Smooth muscle cell (in vitro differentiated cells): ENCODE measurements around the gene RPLP2. TPM values are rescaled to one million over a fixed set of nuclear protein-coding genes. Genes with fewer than 3 reads are reported as not detected.

Experiments
- DNase-seq: peaks from one replicate; lab custom pipeline; 2025; ENCODE audit not compliant: unreplicated experiment; lab: John Stamatoyannopoulos, UW
- H2AFZ ChIP-seq: fragments of 200-600 bp; sonication (generic); 2 replicates; pipeline ENCODE4 v1.6.0; 2016; ENCODE audit warnings: antibody characterized with exemption, low read depth, mild to moderate bottlenecking
- H3F3A ChIP-seq: fragments of 200-600 bp; sonication (generic); 2 replicates; pipeline ENCODE4 v1.6.0; 2017; ENCODE audit warnings: antibody characterized with exemption, low read depth
- H3K27ac ChIP-seq: fragments of 200-600 bp; sonication (generic); 2 replicates; pipeline ENCODE4 v1.5.1; 2016; ENCODE audit warnings: low read depth, mild to moderate bottlenecking
- H3K27me3 ChIP-seq: fragments of 200-600 bp; sonication (generic); 2 replicates; pipeline ENCODE4 v1.6.1; 2016; ENCODE audit warnings: low read depth, mild to moderate bottlenecking
- H3K36me3 ChIP-seq: fragments of 200-600 bp; sonication (generic); 2 replicates; pipeline ENCODE4 v1.5.1; 2016; ENCODE audit warnings: low read depth
- H3K4me1 ChIP-seq: fragments of 200-600 bp; sonication (generic); 2 replicates; pipeline ENCODE4 v1.5.1; 2016; ENCODE audit warnings: low read depth
- H3K4me2 ChIP-seq: fragments of 200-600 bp; sonication (generic); 2 replicates; pipeline ENCODE4 v1.6.0; 2016; ENCODE audit warnings: mild to moderate bottlenecking
- H3K4me3 ChIP-seq: fragments of 200-600 bp; sonication (generic); 2 replicates; pipeline ENCODE4 v1.5.1; 2016; ENCODE audit warnings: mild to moderate bottlenecking
- H3K79me2 ChIP-seq: fragments of 200-600 bp; sonication (generic); 2 replicates; pipeline ENCODE4 v1.6.0; 2016; ENCODE audit warnings: low read depth, mild to moderate bottlenecking
- H3K9ac ChIP-seq: fragments of 200-600 bp; sonication (generic); 2 replicates; pipeline ENCODE4 v1.6.0; 2016; ENCODE audit warnings: low read depth
- H3K9me3 ChIP-seq: fragments of 200-600 bp; sonication (generic); replicated peaks from 2 replicates; pipeline ENCODE4 v1.5.1; 2016; ENCODE audit warnings: low read depth
- H4K20me1 ChIP-seq: fragments of 200-600 bp; sonication (generic); 2 replicates; pipeline ENCODE4 v1.6.0; 2016; ENCODE audit warnings: low read depth
- WGBS: methylation state at CpG from one replicate; pipeline ENCODE4 v1.1.7; 2016; ENCODE audit warnings: low lambda C conversion rate; 5-methylcytosine and 5-hydroxymethylcytosine counted together
- polyA plus RNA-seq: library from polyadenylated mRNA; unstranded; fragments of >200 nt; fragmentation: Nextera tagmentation; extraction: Ambion mirVana; gene quantifications from 2 replicates; pipeline ENCODE4 v1.2.1, GENCODE V29; 2016
- total RNA-seq: library from RNA; depleted of rRNA; stranded (reverse); fragments of >200 nt; gene quantifications from 2 replicates; pipeline ENCODE4 v1.2.3, GENCODE V29; 2014
- TF ChIP-seq, protein P1 (sequence below): fragments of 200-600 bp; sonication (generic); IDR thresholded peaks from 2 replicates; pipeline ENCODE4 v1.5.1; 2017; ENCODE audit warnings: borderline replicate concordance, mild to moderate bottlenecking, antibody characterized with exemption; ENCODE audit not compliant: insufficient read depth, poor library complexity, severe bottlenecking

RPLP2 gene
- total and polyA plus RNA-seq, 2 experiments from 2014 or later = 472 to 622 TPM

DNA sequence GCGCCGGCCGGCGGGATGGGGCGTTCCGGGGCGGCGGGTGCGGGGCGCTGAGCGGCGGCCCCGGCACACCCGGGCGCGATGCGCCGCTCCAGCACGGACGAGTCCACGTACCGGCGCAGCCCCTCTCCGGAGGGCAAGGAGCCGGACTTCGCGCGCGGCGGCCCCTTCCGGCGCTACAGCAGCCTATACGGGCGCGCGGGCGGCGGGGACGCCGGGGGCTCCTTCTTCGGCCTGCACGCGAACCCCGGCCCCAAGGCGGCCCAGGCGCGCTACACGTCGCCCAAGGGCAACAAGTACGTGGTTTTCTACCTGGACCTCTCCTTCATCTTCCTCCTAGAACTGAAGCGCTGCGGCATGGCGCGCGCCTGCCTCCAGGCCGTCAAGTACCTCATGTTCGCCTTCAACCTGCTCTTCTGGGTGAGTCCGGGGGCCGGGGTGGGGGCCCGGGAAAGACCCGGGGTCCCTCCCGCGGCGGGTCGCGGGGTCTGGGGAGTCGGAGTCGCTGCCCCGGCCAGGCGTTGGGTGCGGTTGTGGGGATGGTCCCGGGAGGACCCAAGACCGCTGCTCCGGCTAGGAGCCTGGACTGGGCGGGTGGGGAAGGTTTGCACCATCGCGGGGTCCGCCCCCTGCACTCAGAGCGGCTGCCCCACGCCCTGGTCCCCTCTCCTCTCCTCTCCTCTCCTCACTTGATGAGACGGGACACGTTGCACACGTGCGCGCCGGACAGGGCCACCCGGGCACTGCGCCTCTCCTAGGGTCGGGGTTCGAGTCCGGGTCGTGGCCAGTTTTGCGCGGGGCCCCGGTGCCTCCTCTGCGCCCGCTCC lies 40.4 kb downstream of the RPLP2 start:
- H3K79me2 ChIP-seq = no peaks in the 10 kb centered on the region
- no peak overlapping the region for H3K27ac ChIP-seq
- no peaks in the 10 kb centered on the region for H3F3A ChIP-seq
- no peaks in the 10 kb centered on the region for H3K36me3 ChIP-seq
- peak overlapping the region; percentile 98 for H3K4me2 ChIP-seq
- TF ChIP-seq, protein P1, sequence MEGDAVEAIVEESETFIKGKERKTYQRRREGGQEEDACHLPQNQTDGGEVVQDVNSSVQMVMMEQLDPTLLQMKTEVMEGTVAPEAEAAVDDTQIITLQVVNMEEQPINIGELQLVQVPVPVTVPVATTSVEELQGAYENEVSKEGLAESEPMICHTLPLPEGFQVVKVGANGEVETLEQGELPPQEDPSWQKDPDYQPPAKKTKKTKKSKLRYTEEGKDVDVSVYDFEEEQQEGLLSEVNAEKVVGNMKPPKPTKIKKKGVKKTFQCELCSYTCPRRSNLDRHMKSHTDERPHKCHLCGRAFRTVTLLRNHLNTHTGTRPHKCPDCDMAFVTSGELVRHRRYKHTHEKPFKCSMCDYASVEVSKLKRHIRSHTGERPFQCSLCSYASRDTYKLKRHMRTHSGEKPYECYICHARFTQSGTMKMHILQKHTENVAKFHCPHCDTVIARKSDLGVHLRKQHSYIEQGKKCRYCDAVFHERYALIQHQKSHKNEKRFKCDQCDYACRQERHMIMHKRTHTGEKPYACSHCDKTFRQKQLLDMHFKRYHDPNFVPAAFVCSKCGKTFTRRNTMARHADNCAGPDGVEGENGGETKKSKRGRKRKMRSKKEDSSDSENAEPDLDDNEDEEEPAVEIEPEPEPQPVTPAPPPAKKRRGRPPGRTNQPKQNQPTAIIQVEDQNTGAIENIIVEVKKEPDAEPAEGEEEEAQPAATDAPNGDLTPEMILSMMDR = no peak
- H2AFZ ChIP-seq = no peak overlapping the region
- H3K9ac ChIP-seq = no peak overlapping the region
- H3K9me3 ChIP-seq = no peaks in the 10 kb centered on the region
- H3K27me3 ChIP-seq = peaks cover 19% of the 10 kb centered on the region
- no peak for DNase-seq
- 6% methylated on average over 75 of the region's 97 CpGs for WGBS
- peaks cover 27% of the 10 kb centered on the region for H3K4me1 ChIP-seq
- peaks cover 96% of the 10 kb centered on the region for H4K20me1 ChIP-seq
- peak overlapping the region; percentile 53 for H3K4me3 ChIP-seq

DNA sequence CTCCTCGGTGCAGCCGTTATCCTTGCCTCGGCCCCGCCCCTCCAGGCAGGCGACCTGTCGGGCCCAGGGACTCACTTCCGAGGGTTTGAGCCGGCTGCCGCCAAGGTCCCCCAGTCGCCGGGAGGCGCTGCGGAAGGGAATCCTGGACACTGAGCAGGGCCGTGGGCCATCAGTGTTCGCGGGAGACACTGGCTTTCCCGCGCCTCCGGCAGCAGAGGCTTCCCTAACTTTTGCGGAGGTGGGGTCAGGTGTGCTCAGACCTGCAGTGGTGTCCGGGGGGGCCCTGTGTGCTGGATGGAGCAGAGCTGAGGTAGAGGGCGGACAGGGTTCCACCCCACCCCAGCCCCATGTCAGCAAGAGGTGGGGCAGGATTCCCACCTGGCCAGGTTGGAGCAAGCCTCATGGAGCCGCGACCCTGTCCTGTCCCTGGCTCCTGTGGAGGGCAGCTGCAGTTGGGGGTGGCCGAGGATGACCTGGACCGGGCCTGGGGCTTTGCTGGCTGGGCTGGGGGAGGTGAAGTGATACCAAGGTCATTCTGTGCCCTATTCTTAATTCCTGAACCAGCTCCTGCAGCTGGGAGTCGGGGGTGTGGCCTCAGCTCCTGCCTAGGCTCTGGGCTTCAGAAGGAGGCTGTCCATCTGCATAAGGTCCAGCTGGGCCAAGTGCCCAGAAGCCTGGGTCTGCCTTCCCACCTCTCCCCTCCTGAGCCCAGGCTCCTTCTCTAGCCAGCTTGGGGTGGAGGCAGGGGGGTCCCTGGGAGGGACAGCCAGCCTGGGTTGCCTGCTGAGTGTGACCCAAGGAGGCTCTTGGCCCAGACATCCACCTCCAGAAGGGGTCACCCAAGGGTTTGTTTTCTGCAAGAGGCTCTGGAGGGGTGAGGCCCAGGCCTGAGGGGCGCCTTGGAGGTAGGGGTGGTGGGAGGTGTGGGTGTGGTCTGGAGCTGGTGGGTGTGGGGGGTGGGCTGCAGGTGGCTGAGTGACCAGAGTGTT lies 41.3 kb downstream of the RPLP2 start:
- WGBS = 34% methylated on average over 28 of the region's 28 CpGs
- peaks cover 29% of the 10 kb centered on the region for H3K4me1 ChIP-seq
- H3K9me3 ChIP-seq = no peaks in the 10 kb centered on the region
- peak overlapping the region; percentile 98 for H3K4me2 ChIP-seq
- no peaks in the 10 kb centered on the region for H3K36me3 ChIP-seq
- DNase-seq = no peak
- H3K79me2 ChIP-seq = no peaks in the 10 kb centered on the region
- H3K27me3 ChIP-seq = peaks cover 19% of the 10 kb centered on the region
- H3K9ac ChIP-seq = no peak overlapping the region
- H3F3A ChIP-seq = no peaks in the 10 kb centered on the region
- TF ChIP-seq, protein P1 = no peak
- no peak overlapping the region for H3K27ac ChIP-seq
- peak overlapping the region; percentile 53 for H3K4me3 ChIP-seq
- H4K20me1 ChIP-seq = peaks cover 96% of the 10 kb centered on the region
- no peak overlapping the region for H2AFZ ChIP-seq

DNA sequence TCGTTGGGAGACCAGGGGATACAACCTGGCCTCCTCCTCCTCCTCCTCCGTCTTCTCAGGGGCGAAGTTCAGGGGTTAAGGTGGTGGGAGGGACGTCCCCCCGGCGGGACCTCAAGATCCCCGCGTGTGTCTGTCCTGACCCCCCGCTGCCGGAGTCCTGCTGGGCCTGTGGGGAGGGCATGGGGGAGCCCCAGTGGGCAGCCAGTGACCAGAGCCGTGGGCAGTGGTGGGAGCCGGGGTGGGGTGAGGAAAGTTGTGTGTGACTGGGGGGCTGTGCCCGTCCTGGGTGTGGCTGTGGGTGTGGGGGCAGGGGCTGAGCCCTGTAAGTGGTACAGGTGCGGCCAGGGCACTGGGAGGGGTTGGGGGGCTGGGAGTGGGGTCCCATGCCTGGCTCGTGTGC lies 43.0 kb downstream of the RPLP2 start:
- Histone ChIP-seq H3K4me1 (peaks cover 29% of the 10 kb centered on the region), H4K20me1 (peaks cover 95% of the 10 kb centered on the region), H3K27me3 (peaks cover 19% of the 10 kb centered on the region), H3F3A (no peaks in the 10 kb centered on the region), H3K9me3 (no peaks in the 10 kb centered on the region), H2AFZ (no peak overlapping the region), H3K79me2 (no peaks in the 10 kb centered on the region), H3K27ac (no peak overlapping the region), H3K4me3 (no peak overlapping the region), H3K4me2 (no peak overlapping the region), H3K9ac (no peak overlapping the region), H3K36me3 (no peaks in the 10 kb centered on the region)
- 97% methylated on average over 11 of the region's 15 CpGs for WGBS
- TF ChIP-seq, protein P1 = no peak
- DNase-seq = no peak
